Stimulated activated CD8-positive, alpha-beta memory T cell treated with anti-CD3 and anti-CD28 coated beads, Interleukin-12 subunit alpha, Interleukin-12 subunit beta, amount 100 ng/mL, for 24 hours (primary cell): ENCODE measurements around the gene KRTAP4-8.
"Not testable (repeated sequence)": the region's sequence is repeated elsewhere in the genome, so short reads cannot be mapped to it uniquely, and the experiment has no call there.

ENCODE experiments used
- DNase-seq: peaks from one replicate; pipeline ENCODE4 v3.0.0-alpha.2; 2020; ENCODE audit errors: extremely low read depth

Gene KRTAP4-8

GRCh38 chr17:41108728-41109386 is 10.9 kb upstream of the KRTAP4-8 start:
- DNase-seq: not testable (repeated sequence)

GRCh38 chr17:41107941-41108450 is 10.1 kb upstream of the KRTAP4-8 start:
- no peak for DNase-seq

GRCh38 chr17:41105347-41105746 is 7.4 kb upstream of the KRTAP4-8 start, which contains the start of gene KRTAP4-9:
Gene KRTAP4-9 (plus strand): TSS chr17:41105389. CDS start chr17:41105389, 0 bp downstream.
- not testable (repeated sequence) for DNase-seq

- DNase-seq: not testable (repeated sequence)
These were observed 6.6 kb upstream of the KRTAP4-8 start for GRCh38 chr17:41104386-41105038.

GRCh38 chr17:41103896-41104295 is 6.0 kb upstream of the KRTAP4-8 start:
- DNase-seq: no peak

GRCh38 chr17:41101586-41102259 is 3.8 kb upstream of the KRTAP4-8 start, which contains the start of gene KRTAP4-16:
Gene KRTAP4-16 (minus strand): TSS chr17:41102209. CDS start chr17:41102209, 0 bp downstream.
- no peak for DNase-seq

- not testable (repeated sequence) for DNase-seq
These were observed 1.9 kb upstream of the KRTAP4-8 start for GRCh38 chr17:41099682-41100480.

- DNase-seq: no peak
These were observed 539 bp upstream of the KRTAP4-8 start for GRCh38 chr17:41098481-41098880.

- no peak for DNase-seq
These were observed 1.9 kb downstream of the KRTAP4-8 start for GRCh38 chr17:41096055-41096454.

- not testable (repeated sequence) for DNase-seq
These were observed 9.1 kb downstream of the KRTAP4-8 start for GRCh38 chr17:41088760-41089352.

GRCh38 chr17:41084100-41084856 is 13.7 kb downstream of the KRTAP4-8 start, which contains the start of gene KRTAP4-7:
Gene KRTAP4-7 (plus strand): TSS chr17:41084150. CDS start chr17:41084207, 57 bp downstream.
- not testable (repeated sequence) for DNase-seq

- not testable (repeated sequence) for DNase-seq
These were observed 14.5 kb downstream of the KRTAP4-8 start for GRCh38 chr17:41083427-41083826.

GRCh38 chr17:41082626-41083025 is 15.3 kb downstream of the KRTAP4-8 start:
- DNase-seq: no peak

- no peak for DNase-seq
These were observed 21.2 kb downstream of the KRTAP4-8 start for GRCh38 chr17:41076788-41077187.

GRCh38 chr17:41073676-41074075 is 24.3 kb downstream of the KRTAP4-8 start:
- no peak for DNase-seq

- DNase-seq: no peak
These were observed 26.2 kb downstream of the KRTAP4-8 start for GRCh38 chr17:41071606-41072360.

- no peak for DNase-seq
These were observed 28.9 kb downstream of the KRTAP4-8 start for GRCh38 chr17:41069031-41069430.

GRCh38 chr17:41067281-41067680 is 30.7 kb downstream of the KRTAP4-8 start:
- DNase-seq: no peak

GRCh38 chr17:41065829-41066624 is 31.9 kb downstream of the KRTAP4-8 start, which contains the start of gene KRTAP2-4:
Gene KRTAP2-4 (minus strand): TSS chr17:41065879. CDS start chr17:41065845, 34 bp downstream.
- DNase-seq: no peak
